Measurements from ENCODE around the gene CFAP299. TPM values are rescaled to one million over a fixed set of nuclear protein-coding genes. Genes with fewer than 3 reads are reported as not detected.

Gene CFAP299
- total and polyA plus RNA-seq, 2 donors (not counting 3 experiments of a cell fraction or from before 2014, with no cell fraction given), result not detected

DNA sequence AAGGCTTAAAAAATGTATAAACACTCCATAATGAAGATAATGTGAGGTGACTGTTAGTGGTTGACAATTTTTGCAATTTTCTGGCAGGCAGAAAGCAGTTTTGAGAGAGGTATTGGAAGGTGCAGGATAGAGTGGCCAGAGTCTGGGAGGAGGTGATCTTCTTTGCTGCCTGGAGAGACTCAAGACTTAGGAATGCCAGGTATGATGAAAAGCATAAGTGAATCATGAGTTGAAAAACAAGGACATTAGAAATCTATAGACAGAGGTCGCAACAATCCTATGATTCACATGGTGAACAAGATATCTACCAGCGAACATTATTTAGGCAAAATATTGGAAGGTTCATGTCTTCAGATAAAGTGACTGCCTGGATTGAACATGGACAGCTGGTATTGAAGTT, 118.5 kb downstream of the CFAP299 start:
- FAIRE-seq, result no peak

More for the DNA sequence above, 118.5 kb downstream of the CFAP299 start:
- no TSS peak for BruUV-seq (replicated peaks)
- Histone ChIP-seq H3K4me1 (ENCODE audit: control insufficient read depth, extremely low read depth, insufficient read depth, low read length) (no peaks in the 10 kb centered on the region), H3K4me3 (replicated peaks in 1 of 3; ENCODE audit: insufficient read depth in 1 of 3, low read depth in 1 of 3, low read length in 3 of 3) (no peak overlapping the region), H3K79me2 (ENCODE audit: control insufficient read depth, insufficient read depth, low read length) (no peaks in the 10 kb centered on the region), H3K36me3 (ENCODE audit: control insufficient read depth in 2 of 2, extremely low read depth in 1 of 2, insufficient read depth in 2 of 2, low read length in 2 of 2) (no peaks in the 10 kb centered on the region), H3K27me3 (ENCODE audit: control insufficient read depth in 2 of 2, insufficient read depth in 2 of 2, low read length in 2 of 2) (no peaks in the 10 kb centered on the region), H3K4me2 (ENCODE audit: insufficient read depth, low read length) (no peak overlapping the region), H4K20me1 (replicated peaks; ENCODE audit: control insufficient read depth, extremely low read depth, insufficient read depth, low read length) (no peaks in the 10 kb centered on the region), H3K9me3 (replicated peaks; ENCODE audit: control insufficient read depth, insufficient read depth, low read length) (no peaks in the 10 kb centered on the region), H3K27ac (ENCODE audit: insufficient read depth, low read depth, low read length) (no peak overlapping the region), H3K9me1 (replicated peaks; ENCODE audit: control insufficient read depth, extremely low read depth, insufficient read depth, low read length) (no peaks in the 10 kb centered on the region), H2AFZ (ENCODE audit: low read depth, low read length) (no peak overlapping the region), H3K9ac (replicated peaks; ENCODE audit: extremely low read depth, insufficient read depth, low read length) (no peak overlapping the region)
- CTCF ChIA-PET, result no interaction called here
- no peak for TF ChIP-seq MYC (IDR thresholded peaks at IDR 0.05; ENCODE audit: low read depth, low read length)
- TF ChIP-seq POLR2AphosphoS5 (IDR thresholded peaks at IDR 0.05; ENCODE audit: insufficient read depth, low read depth, low read length), result no peak
- TF ChIP-seq, protein P1, sequence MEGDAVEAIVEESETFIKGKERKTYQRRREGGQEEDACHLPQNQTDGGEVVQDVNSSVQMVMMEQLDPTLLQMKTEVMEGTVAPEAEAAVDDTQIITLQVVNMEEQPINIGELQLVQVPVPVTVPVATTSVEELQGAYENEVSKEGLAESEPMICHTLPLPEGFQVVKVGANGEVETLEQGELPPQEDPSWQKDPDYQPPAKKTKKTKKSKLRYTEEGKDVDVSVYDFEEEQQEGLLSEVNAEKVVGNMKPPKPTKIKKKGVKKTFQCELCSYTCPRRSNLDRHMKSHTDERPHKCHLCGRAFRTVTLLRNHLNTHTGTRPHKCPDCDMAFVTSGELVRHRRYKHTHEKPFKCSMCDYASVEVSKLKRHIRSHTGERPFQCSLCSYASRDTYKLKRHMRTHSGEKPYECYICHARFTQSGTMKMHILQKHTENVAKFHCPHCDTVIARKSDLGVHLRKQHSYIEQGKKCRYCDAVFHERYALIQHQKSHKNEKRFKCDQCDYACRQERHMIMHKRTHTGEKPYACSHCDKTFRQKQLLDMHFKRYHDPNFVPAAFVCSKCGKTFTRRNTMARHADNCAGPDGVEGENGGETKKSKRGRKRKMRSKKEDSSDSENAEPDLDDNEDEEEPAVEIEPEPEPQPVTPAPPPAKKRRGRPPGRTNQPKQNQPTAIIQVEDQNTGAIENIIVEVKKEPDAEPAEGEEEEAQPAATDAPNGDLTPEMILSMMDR (IDR thresholded peaks at IDR 0.05; ENCODE audit: extremely low read depth in 1 of 2, insufficient read depth in 1 of 2, low read depth in 1 of 2, low read length in 2 of 2), result no peak
- TF ChIP-seq, protein P2, sequence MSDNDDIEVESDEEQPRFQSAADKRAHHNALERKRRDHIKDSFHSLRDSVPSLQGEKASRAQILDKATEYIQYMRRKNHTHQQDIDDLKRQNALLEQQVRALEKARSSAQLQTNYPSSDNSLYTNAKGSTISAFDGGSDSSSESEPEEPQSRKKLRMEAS (IDR thresholded peaks at IDR 0.05; ENCODE audit: insufficient read depth, insufficient read length), result no peak
- no peak for TF ChIP-seq EZH2 (IDR thresholded peaks at IDR 0.05; ENCODE audit: borderline replicate concordance, low read depth, low read length, severe bottlenecking)
- no peak for TF ChIP-seq JUN (IDR thresholded peaks at IDR 0.05; ENCODE audit: borderline replicate concordance, insufficient read depth, insufficient read length, low read depth)
- no peak for TF ChIP-seq FOS (IDR thresholded peaks at IDR 0.05; ENCODE audit: borderline replicate concordance, insufficient read depth, low read length)
- no peak for TF ChIP-seq POLR2A (IDR thresholded peaks at IDR 0.05; ENCODE audit: low read depth, low read length)
- TF ChIP-seq GATA2 (IDR thresholded peaks at IDR 0.05; ENCODE audit: insufficient read depth, insufficient read length, low read depth, low read length), result no peak
- DNase-seq (ENCODE audit: low read depth, low spot score), result no peak
- intact Hi-C loops (cut with micrococcal nuclease) (no loop called here), dilution Hi-C loops (cut with MboI; ENCODE audit: extremely low pct_ligation_motif_present, low sequenced_read_pairs) (no loop called here)
- POLR2A ChIA-PET, result no interaction called here

Data from endothelial cell of umbilical vein (primary cell).